Measurements from ENCODE around the gene ST7. TPM values are rescaled to one million over a fixed set of nuclear protein-coding genes. Genes with fewer than 3 reads are reported as not detected.

The ST7 gene
- total RNA-seq, 4 donors from 2014 or later = 7.2 to 47.9 (median 19.1) TPM

GRCh38 chr7:117006907-117007684 lies 53.8 kb downstream of the ST7 start:
- intact Hi-C loops (cut with DNase I; ENCODE audit: low total_unique reads) (no loop called here), in situ Hi-C loops (cut with MboI; ENCODE audit: low pct_ligation_motif_present in 1 of 4, low pct_unique_long_range_greater_than_20kb in 1 of 4, low sequenced_read_pairs in 3 of 4) (no loop called here)
- Histone ChIP-seq H3K9me3 (no peaks in the 10 kb centered on the region), H3K4me3 (no peak overlapping the region), H3K27me3 (no peaks in the 10 kb centered on the region), H3K4me1 (peaks cover 0 to 26% (median 7%) of the 10 kb centered on the region in 4 donors), H3K36me3 (no peaks in the 10 kb centered on the region), H3K27ac (no peak overlapping the region)
- WGBS, 2 donors (ENCODE audit: low coverage in 1 of 2) = 65 to 81% methylated on average over 5 of the region's 5 CpGs
- TF ChIP-seq POLR2AphosphoS5 (IDR thresholded peaks at IDR 0.05) = no peak
- DNase-seq = no peak

DNA sequence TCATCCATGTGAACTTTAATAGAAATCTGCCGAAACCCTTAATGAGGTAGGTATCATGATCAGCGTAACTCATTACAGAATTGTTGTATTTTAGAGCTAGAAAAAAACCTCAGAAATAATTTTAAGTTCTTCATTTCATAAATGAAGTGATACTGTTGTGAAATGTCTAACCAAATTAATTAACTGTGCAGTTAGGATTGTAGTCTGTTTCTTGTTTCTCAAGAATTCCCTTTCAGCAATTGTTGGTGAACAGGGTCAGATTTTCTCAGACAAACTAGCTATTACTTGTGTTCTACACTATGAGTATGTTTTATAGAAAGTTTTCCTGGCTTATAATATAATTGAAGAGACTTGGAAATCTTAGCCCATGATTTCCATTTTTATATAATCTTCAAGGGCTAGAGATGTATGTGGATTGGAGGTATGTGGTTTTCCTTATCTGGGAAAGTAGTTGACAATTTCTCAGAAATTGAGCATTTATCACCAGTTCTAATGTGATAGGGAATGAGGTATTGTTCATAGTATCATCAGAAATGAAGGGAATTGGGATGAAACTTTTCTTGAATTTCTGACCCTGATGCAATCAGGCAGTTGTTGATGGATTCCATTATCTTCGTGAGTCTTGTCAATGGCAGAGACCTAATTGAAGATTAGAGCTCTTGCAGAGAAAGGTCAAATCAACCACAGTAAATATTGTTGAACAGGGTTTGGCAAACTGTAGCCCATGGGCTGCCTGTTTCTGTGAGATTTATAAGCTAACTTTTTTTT lies 55.0 kb downstream of the ST7 start:
- Histone ChIP-seq H3K4me3 (no peak overlapping the region), H3K27me3 (no peaks in the 10 kb centered on the region), H3K36me3 (no peaks in the 10 kb centered on the region), H3K4me1 (peaks cover 0 to 26% (median 7%) of the 10 kb centered on the region in 4 donors), H3K27ac (no peak overlapping the region), H3K9me3 (no peaks in the 10 kb centered on the region)
- TF ChIP-seq POLR2AphosphoS5 (IDR thresholded peaks at IDR 0.05) = no peak
- TF ChIP-seq EP300 (IDR thresholded peaks at IDR 0.05; ENCODE audit: low read depth) = no peak
- TF ChIP-seq POLR2A (IDR thresholded peaks at IDR 0.05) = no peak
- TF ChIP-seq, protein P1, sequence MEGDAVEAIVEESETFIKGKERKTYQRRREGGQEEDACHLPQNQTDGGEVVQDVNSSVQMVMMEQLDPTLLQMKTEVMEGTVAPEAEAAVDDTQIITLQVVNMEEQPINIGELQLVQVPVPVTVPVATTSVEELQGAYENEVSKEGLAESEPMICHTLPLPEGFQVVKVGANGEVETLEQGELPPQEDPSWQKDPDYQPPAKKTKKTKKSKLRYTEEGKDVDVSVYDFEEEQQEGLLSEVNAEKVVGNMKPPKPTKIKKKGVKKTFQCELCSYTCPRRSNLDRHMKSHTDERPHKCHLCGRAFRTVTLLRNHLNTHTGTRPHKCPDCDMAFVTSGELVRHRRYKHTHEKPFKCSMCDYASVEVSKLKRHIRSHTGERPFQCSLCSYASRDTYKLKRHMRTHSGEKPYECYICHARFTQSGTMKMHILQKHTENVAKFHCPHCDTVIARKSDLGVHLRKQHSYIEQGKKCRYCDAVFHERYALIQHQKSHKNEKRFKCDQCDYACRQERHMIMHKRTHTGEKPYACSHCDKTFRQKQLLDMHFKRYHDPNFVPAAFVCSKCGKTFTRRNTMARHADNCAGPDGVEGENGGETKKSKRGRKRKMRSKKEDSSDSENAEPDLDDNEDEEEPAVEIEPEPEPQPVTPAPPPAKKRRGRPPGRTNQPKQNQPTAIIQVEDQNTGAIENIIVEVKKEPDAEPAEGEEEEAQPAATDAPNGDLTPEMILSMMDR (IDR thresholded peaks at IDR 0.05) = no peak
- DNase-seq = no peak
- in situ Hi-C loops (cut with MboI; ENCODE audit: low pct_ligation_motif_present in 1 of 4, low pct_unique_long_range_greater_than_20kb in 1 of 4, low sequenced_read_pairs in 3 of 4) = no loop called here
- 78 to 87% methylated on average over 3 of the region's 3 CpGs for WGBS, 2 donors (ENCODE audit: low coverage in 1 of 2)
- intact Hi-C loops (cut with DNase I; ENCODE audit: low total_unique reads) = no loop called here

- intact Hi-C loops (cut with DNase I; ENCODE audit: low total_unique reads) (no loop called here), in situ Hi-C loops (cut with MboI; ENCODE audit: low pct_ligation_motif_present in 1 of 4, low pct_unique_long_range_greater_than_20kb in 1 of 4, low sequenced_read_pairs in 3 of 4) (no loop called here)
- Histone ChIP-seq H3K9me3 (no peaks in the 10 kb centered on the region), H3K4me1 (peaks cover 0 to 26% (median 7%) of the 10 kb centered on the region in 4 donors), H3K4me3 (no peak overlapping the region), H3K27ac (no peak overlapping the region), H3K36me3 (no peaks in the 10 kb centered on the region), H3K27me3 (no peaks in the 10 kb centered on the region)
- DNase-seq = no peak
- WGBS, 2 donors (ENCODE audit: low coverage in 1 of 2) = 62 to 74% methylated on average over 2 of the region's 2 CpGs
- TF ChIP-seq EP300 (IDR thresholded peaks at IDR 0.05; ENCODE audit: low read depth) (no peak), POLR2AphosphoS5 (IDR thresholded peaks at IDR 0.05) (peak in 2 of 3 donors; percentile 58 to 63), POLR2A (IDR thresholded peaks at IDR 0.05) (no peak)
- TF ChIP-seq, protein P1 (IDR thresholded peaks at IDR 0.05) = no peak
Observed at GRCh38 chr7:117008886-117009531, 55.7 kb downstream of the ST7 start.

DNA sequence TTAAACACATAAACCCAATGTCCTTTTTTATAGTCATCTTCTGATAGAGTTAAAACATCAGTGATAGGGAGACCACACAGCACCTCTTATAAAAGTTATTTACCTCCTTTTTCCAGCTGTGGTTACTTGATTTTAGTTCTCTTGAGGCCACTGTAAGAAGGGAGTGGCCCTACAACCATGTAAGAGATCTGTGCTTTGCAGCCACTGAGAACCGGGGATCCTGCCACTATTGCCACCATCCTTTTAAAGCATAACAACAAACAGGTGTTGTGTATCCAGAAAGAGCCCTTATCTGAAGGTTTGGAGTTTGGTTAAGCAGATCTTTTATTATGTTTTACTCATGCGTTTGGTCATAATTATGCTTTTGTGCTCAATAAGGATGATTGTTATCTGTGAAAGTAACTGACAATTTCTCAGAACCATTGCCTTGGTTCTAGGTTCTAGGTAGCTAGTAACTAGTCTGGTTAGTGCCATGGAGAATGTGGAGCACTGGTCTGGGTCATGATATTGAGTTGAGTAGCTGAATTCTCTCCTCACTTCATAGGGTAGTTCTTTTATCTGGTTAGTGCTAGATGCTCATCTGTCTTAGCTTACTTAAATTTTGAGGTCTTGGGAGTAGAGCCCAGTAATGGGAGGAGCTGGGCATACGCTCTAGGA lies 56.5 kb downstream of the ST7 start:
- in situ Hi-C loops (cut with MboI; ENCODE audit: low pct_ligation_motif_present in 1 of 4, low pct_unique_long_range_greater_than_20kb in 1 of 4, low sequenced_read_pairs in 3 of 4) = no loop called here
- no peak for DNase-seq
- 57 to 78% methylated on average over 1 to 3 of the region's 3 CpGs for WGBS, 2 donors (ENCODE audit: low coverage in 1 of 2)
- no peaks in the 10 kb centered on the region for H3K36me3 ChIP-seq
- no peaks in the 10 kb centered on the region for H3K9me3 ChIP-seq
- H3K4me3 ChIP-seq = no peak overlapping the region
- H3K27me3 ChIP-seq = no peaks in the 10 kb centered on the region
- intact Hi-C loops (cut with DNase I; ENCODE audit: low total_unique reads) = no loop called here
- no peak overlapping the region for H3K27ac ChIP-seq
- H3K4me1 ChIP-seq = peaks cover 4 to 31% (median 9%) of the 10 kb centered on the region in 4 donors
- no peak for TF ChIP-seq EP300 (IDR thresholded peaks at IDR 0.05; ENCODE audit: low read depth)
- no peak for TF ChIP-seq POLR2AphosphoS5 (IDR thresholded peaks at IDR 0.05)
- TF ChIP-seq, protein P1 (IDR thresholded peaks at IDR 0.05) = no peak
- no peak for TF ChIP-seq POLR2A (IDR thresholded peaks at IDR 0.05)

Measured in transverse colon (tissue), 4 donors.